Nephron progenitor cell (in vitro differentiated cells): ENCODE measurements around the gene FREY1.
"Not testable (repeated sequence)": the region's sequence is repeated elsewhere in the genome, so short reads cannot be mapped to it uniquely, and the experiment has no call there.

Source experiments
- DNase-seq: peaks from one replicate; pipeline ENCODE4 v3.0.0; 2021
- H3K27ac Mint-ChIP-seq: 2 replicates; pipeline ENCODE4 v1.8.0; 2021; ENCODE audit warnings: mild to moderate bottlenecking, moderate library complexity, mixed read lengths
- H3K27me3 Mint-ChIP-seq: 2 replicates; pipeline ENCODE4 v1.8.0; 2021; ENCODE audit warnings: mild to moderate bottlenecking, low read depth, mixed read lengths; ENCODE audit not compliant: poor library complexity
- H3K36me3 Mint-ChIP-seq: 2 replicates; pipeline ENCODE4 v1.8.0; 2021; ENCODE audit warnings: low read depth, mixed read lengths
- H3K4me1 Mint-ChIP-seq: 2 replicates; pipeline ENCODE4 v1.8.0; 2021; ENCODE audit warnings: mixed read lengths
- H3K4me3 Mint-ChIP-seq: 2 replicates; pipeline ENCODE4 v1.8.0; 2021; ENCODE audit warnings: mild to moderate bottlenecking, moderate library complexity, mixed read lengths
- H3K9me3 Mint-ChIP-seq: 2 replicates; pipeline ENCODE4 v1.8.0; 2021; ENCODE audit warnings: mild to moderate bottlenecking, moderate library complexity, mixed read lengths
- CTCF ChIP-seq: fragments of 200-600 bp; sonication (generic); IDR thresholded peaks from 2 replicates; pipeline ENCODE4 v1.5.0; 2021; ENCODE audit warnings: antibody characterized with exemption

The FREY1 gene

GRCh38 chr11:45907911-45908370 lies 870 bp upstream of the FREY1 start:
- H3K9me3 Mint-ChIP-seq = no peaks in the 10 kb centered on the region
- TF ChIP-seq CTCF = no peak
- peaks cover 11% of the 10 kb centered on the region for H3K4me1 Mint-ChIP-seq
- no peaks in the 10 kb centered on the region for H3K36me3 Mint-ChIP-seq
- no peak overlapping the region for H3K4me3 Mint-ChIP-seq
- H3K27me3 Mint-ChIP-seq = no peaks in the 10 kb centered on the region
- no peak overlapping the region for H3K27ac Mint-ChIP-seq
- no peak for DNase-seq

- H3K27ac Mint-ChIP-seq = peak overlapping the region; percentile 49
- no peak for DNase-seq
- H3K4me1 Mint-ChIP-seq = peaks cover 20% of the 10 kb centered on the region
- no peaks in the 10 kb centered on the region for H3K9me3 Mint-ChIP-seq
- H3K36me3 Mint-ChIP-seq = no peaks in the 10 kb centered on the region
- no peak overlapping the region for H3K4me3 Mint-ChIP-seq
- no peak for TF ChIP-seq CTCF
- no peaks in the 10 kb centered on the region for H3K27me3 Mint-ChIP-seq
These were observed 882 bp downstream of the FREY1 start for GRCh38 chr11:45906096-45906682.

- not testable (repeated sequence) for H3K9me3 Mint-ChIP-seq, H3K4me3 Mint-ChIP-seq, H3K27me3 Mint-ChIP-seq, DNase-seq, H3K27ac Mint-ChIP-seq, H3K36me3 Mint-ChIP-seq
- H3K4me1 Mint-ChIP-seq = peaks cover 25% of the 10 kb centered on the region
These were observed 1.5 kb downstream of the FREY1 start for GRCh38 chr11:45905576-45905975.

- no peaks in the 10 kb centered on the region for H3K9me3 Mint-ChIP-seq
- H3K4me3 Mint-ChIP-seq = no peak overlapping the region
- H3K27ac Mint-ChIP-seq = no peak overlapping the region
- no peaks in the 10 kb centered on the region for H3K36me3 Mint-ChIP-seq
- DNase-seq = no peak
- no peak for TF ChIP-seq CTCF
- peaks cover 29% of the 10 kb centered on the region for H3K4me1 Mint-ChIP-seq
- peaks cover 6% of the 10 kb centered on the region for H3K27me3 Mint-ChIP-seq
These were observed 2.0 kb downstream of the FREY1 start for GRCh38 chr11:45905095-45905494.

DNA sequence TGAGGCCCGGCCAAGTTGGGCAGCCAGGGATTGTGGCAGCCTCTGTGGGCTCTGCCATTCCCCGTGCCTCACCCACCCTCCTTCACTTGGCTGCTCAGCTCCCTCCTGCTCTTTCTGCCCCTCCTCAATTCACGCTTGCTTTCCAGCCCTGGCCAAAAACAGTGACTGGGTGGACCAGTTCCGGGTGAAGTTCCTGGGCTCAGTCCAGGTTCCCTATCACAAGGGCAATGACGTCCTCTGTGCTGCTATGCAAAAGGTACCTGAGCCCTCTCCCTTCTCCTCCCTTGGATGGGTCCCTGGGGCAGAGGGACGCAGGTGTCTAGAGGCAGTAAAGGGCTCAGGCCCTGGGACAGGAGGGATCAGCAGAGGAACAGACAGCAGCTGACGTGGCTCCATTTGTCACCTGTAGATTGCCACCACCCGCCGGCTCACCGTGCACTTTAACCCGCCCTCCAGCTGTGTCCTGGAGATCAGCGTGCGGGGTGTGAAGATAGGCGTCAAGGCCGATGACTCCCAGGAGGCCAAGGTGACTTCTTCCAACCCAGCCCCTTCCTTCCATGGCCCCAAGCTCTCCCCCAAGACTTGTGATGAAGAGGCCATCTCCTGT lies 2.7 kb downstream of the FREY1 start:
- H3K27ac Mint-ChIP-seq = no peak overlapping the region
- H3K4me3 Mint-ChIP-seq = no peak overlapping the region
- H3K4me1 Mint-ChIP-seq = peaks cover 29% of the 10 kb centered on the region
- no peak for DNase-seq
- peaks cover 6% of the 10 kb centered on the region for H3K27me3 Mint-ChIP-seq
- TF ChIP-seq CTCF = no peak
- no peaks in the 10 kb centered on the region for H3K36me3 Mint-ChIP-seq
- no peaks in the 10 kb centered on the region for H3K9me3 Mint-ChIP-seq

GRCh38 chr11:45902452-45903380 lies 4.4 kb downstream of the FREY1 start:
- H3K27me3 Mint-ChIP-seq = peaks cover 6% of the 10 kb centered on the region
- TF ChIP-seq CTCF = no peak
- no peaks in the 10 kb centered on the region for H3K36me3 Mint-ChIP-seq
- no peak overlapping the region for H3K27ac Mint-ChIP-seq
- H3K9me3 Mint-ChIP-seq = no peaks in the 10 kb centered on the region
- DNase-seq = no peak
- no peak overlapping the region for H3K4me3 Mint-ChIP-seq
- H3K4me1 Mint-ChIP-seq = peaks cover 39% of the 10 kb centered on the region
